Peyer's patch (tissue), 4 donors: ENCODE data around the gene VWC2L.

Experiments
- CTCF ChIP-seq, 6 experiments: fragments of 450-650 bp in 4 of 6; fragments of 200-600 bp in 2 of 6; sonication (generic) in 1 of 6; IDR thresholded peaks; one replicate each; pipeline ENCODE4 v1.5.1; 2017 to 2019; ENCODE audit warnings: antibody characterized with exemption in 6 of 6, mild to moderate bottlenecking in 3 of 6, moderate library complexity in 1 of 6
- POLR2A ChIP-seq, 2 donors: fragments of 450-650 bp; IDR thresholded peaks; one replicate each; pipeline ENCODE4 v1.5.1; 2017; ENCODE audit warnings: antibody characterized with exemption in 2 of 2, mild to moderate bottlenecking in 2 of 2, moderate library complexity in 2 of 2

GRCh38 chr2:214361116-214361515, 49.7 kb upstream of the VWC2L start:
- TF ChIP-seq CTCF (IDR thresholded peaks at IDR 0.05) (no peak), POLR2A (IDR thresholded peaks at IDR 0.05) (no peak)
